Measurements from ENCODE around the gene UBE3D.
"Not testable (repeated sequence)": the region's sequence is repeated elsewhere in the genome, so short reads cannot be mapped to it uniquely, and the experiment has no call there.

Gene UBE3D

DNA sequence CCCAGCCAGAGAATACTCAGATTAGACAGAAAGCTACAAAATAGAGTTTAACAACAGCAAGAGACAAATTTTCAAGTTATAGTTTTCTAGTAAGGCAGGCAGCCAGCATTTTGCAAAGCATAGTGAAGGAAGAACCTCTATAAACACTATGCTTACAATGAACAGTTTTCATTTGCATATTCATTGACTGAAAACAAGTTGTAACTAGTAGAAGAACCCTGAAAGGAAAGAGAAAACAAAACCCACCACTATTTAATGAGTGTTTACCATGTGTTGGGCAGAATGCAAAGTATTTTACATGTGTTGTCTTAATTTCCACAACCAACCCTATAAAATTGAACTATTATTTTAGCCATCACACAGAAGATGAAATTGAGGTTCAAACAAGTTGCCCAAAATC is 196.1 kb downstream of the UBE3D start:
- TF ChIP-seq, protein P1, sequence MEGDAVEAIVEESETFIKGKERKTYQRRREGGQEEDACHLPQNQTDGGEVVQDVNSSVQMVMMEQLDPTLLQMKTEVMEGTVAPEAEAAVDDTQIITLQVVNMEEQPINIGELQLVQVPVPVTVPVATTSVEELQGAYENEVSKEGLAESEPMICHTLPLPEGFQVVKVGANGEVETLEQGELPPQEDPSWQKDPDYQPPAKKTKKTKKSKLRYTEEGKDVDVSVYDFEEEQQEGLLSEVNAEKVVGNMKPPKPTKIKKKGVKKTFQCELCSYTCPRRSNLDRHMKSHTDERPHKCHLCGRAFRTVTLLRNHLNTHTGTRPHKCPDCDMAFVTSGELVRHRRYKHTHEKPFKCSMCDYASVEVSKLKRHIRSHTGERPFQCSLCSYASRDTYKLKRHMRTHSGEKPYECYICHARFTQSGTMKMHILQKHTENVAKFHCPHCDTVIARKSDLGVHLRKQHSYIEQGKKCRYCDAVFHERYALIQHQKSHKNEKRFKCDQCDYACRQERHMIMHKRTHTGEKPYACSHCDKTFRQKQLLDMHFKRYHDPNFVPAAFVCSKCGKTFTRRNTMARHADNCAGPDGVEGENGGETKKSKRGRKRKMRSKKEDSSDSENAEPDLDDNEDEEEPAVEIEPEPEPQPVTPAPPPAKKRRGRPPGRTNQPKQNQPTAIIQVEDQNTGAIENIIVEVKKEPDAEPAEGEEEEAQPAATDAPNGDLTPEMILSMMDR (conservative IDR thresholded peaks at IDR 0.05; ENCODE audit: low read length), result no peak
- DNase-seq (ENCODE audit: low read depth), result no peak
- no peak overlapping the region for H3K4me3 ChIP-seq (ENCODE audit: low read length)

DNA sequence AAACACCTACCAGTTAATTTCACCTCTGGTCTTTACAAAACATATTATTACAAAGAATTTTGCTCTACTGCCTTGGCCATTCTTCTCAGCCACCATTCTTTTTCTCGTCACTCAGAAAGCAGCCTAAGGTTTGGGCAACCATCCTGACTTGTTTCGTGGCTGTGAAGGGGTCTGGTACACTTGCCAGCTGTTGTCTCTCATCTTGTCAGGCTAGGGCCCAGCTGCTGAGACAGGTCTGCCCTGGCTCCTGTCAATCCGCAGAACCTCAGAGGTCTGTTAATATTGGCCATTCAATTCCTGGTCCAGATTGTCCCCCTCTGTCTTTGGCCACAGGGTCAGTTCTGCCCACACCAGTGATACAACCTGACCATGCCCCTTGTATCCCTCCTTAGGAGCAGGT is 197.7 kb downstream of the UBE3D start:
- no peak for DNase-seq (ENCODE audit: low read depth)
- no peak overlapping the region for H3K4me3 ChIP-seq (ENCODE audit: low read length)
- TF ChIP-seq, protein P1 (conservative IDR thresholded peaks at IDR 0.05; ENCODE audit: low read length), result no peak

DNA sequence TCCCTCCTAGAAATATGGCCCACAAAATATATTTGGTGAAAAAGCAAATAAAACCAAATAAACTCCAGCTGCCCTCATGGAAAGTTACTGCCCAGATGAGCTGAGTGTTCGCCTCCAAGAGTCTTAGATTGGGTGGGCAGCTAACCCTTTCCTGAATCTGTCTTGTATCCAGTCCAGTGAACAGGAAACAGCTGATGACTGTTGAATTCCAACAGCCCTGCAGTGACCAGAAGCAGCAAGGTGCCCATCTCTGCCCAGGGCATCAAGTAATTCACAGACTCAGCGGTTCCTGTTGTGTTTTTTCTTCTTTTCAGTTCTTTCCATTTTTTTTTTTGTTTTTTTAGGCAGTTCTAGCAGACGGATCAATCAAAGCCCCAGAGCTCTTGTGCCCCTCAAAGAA is 199.2 kb downstream of the UBE3D start:
- TF ChIP-seq, protein P1 (conservative IDR thresholded peaks at IDR 0.05; ENCODE audit: low read length), result no peak
- no peak for DNase-seq (ENCODE audit: low read depth)
- no peak overlapping the region for H3K4me3 ChIP-seq (ENCODE audit: low read length)

DNA sequence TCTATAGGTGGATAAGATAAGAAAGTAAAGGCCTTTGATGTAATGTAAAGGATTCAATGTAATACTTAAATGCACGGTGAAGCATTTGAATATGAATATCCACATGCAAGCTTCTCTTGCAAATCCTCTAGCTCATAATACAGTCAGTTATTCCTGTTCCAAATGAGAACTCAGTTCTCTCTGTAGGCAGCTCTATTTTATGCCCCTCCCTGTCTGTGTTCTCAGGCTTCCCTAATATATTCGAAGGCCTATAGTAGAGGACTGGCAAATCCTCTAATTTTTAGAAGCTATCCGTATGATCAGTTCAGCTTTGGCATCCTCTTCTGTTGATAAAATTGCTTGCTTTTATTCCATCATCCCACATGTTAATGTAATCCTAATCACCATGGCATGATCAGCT is 200.2 kb downstream of the UBE3D start:
- TF ChIP-seq, protein P1 (conservative IDR thresholded peaks at IDR 0.05; ENCODE audit: low read length), result no peak
- no peak overlapping the region for H3K4me3 ChIP-seq (ENCODE audit: low read length)
- no peak for DNase-seq (ENCODE audit: low read depth)

DNA sequence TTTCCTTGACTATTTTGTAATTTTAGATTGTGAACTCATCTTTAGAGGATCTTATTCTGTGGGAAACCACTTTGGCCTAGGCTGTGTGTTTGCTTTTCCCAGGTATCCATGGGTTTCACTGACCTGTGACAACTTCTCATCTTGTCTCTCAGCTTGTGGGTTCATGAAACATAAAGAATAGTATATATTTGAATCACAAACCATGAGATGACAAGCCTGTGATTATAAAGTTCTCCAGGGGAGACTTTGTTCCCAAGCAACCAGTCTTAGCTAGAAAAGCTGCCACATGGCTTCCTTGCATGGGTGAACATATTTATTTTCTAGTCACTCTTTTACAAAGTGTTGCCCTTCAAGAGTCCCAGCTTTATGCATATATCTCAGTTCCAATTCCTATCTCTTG is 201.9 kb downstream of the UBE3D start:
- H3K4me3 ChIP-seq (ENCODE audit: low read length), result no peak overlapping the region
- DNase-seq (ENCODE audit: low read depth), result no peak
- TF ChIP-seq, protein P1 (conservative IDR thresholded peaks at IDR 0.05; ENCODE audit: low read length), result no peak

DNA sequence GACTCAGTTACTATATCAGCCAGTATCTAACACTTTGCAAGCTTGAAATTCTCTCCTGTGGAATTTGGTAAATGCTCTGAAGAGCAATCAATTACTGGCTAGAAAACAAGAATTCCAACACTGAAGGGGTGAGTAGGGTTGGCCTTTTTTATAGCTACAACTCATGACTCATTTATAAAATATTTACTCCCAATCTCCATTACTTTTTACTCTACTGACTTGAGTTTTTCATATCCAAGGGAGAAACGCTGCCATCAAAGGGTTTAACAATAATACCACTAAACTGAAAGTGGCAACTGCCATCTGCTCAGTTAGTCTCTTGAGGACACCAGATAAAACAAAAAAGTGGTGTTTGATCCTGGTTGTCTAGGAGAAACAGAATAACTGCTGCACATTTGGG is 203.1 kb downstream of the UBE3D start:
- TF ChIP-seq, protein P1 (conservative IDR thresholded peaks at IDR 0.05; ENCODE audit: low read length), result no peak
- peak; percentile 91 for DNase-seq (ENCODE audit: low read depth)
- H3K4me3 ChIP-seq (ENCODE audit: low read length), result no peak overlapping the region

DNA sequence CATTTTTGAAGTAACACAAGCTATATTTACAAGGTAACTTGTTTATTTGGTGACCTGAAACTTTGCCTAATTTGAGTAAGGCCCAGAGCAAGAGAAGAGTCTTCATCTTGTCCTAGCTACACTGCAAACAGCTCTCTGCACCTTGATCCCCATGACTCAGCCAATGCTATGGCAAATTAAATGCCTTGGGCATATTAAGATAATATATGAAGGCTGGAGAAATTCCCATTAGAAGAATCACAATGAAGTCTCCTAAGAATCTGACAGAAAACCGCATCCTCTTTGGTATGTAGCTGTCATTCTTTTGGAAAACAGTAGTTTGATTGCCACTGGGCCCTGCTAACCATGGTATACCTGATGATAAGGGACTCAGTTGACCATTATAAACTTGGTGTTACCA is 204.5 kb downstream of the UBE3D start:
- TF ChIP-seq, protein P1 (conservative IDR thresholded peaks at IDR 0.05; ENCODE audit: low read length), result no peak
- no peak overlapping the region for H3K4me3 ChIP-seq (ENCODE audit: low read length)
- DNase-seq (ENCODE audit: low read depth), result peak; percentile 48

DNA sequence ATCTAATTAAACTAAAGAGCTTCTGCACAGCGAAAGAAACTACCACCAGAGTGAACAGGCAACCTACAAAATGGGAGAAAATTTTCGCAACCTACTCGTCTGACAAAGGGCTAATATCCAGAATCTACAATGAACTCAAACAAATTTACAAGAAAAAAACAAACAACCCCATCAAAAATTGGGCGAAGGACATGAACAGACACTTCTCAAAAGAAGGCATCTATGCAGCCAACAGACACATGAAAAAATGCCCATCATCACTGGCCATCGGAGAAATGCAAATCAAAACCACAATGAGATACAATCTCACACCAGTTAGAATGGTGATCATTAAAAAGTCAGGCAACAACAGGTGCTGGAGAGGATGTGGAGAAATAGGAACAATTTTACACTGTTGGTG is 209.6 kb downstream of the UBE3D start:
- DNase-seq (ENCODE audit: low read depth); H3K4me3 ChIP-seq (ENCODE audit: low read length): not testable (repeated sequence)

DNA sequence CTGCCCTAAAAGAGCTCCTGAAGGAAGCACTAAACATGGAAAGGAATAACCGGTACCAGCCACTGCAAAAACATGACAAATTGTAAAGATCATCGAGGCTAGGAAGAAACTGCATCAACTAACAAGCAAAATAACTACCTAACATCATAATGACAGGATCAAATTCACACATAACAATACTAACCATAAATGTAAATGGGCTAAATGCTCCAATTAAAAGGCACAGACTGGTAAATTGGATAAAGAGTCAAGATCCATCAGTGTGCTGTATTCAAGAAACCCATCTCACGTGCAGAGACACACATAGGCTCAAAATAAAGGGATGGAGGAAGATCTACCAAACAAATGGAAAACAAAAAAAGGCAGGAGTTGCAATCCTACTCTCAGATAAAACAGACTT is 212.7 kb downstream of the UBE3D start:
- not testable (repeated sequence) for DNase-seq (ENCODE audit: low read depth); H3K4me3 ChIP-seq (ENCODE audit: low read length)
